GM12873 (cell line): ENCODE results near the gene EXOC6B.

Experiments
- TF ChIP-seq, protein P1 (sequence below): IDR thresholded peaks from 2 replicates; pipeline ENCODE4 v1.5.1; 2012; ENCODE audit warnings: low read depth, mild to moderate bottlenecking, moderate library complexity, low read length, control low read depth; ENCODE audit not compliant: insufficient read depth; ENCODE audit errors: missing control alignments

The EXOC6B gene

DNA sequence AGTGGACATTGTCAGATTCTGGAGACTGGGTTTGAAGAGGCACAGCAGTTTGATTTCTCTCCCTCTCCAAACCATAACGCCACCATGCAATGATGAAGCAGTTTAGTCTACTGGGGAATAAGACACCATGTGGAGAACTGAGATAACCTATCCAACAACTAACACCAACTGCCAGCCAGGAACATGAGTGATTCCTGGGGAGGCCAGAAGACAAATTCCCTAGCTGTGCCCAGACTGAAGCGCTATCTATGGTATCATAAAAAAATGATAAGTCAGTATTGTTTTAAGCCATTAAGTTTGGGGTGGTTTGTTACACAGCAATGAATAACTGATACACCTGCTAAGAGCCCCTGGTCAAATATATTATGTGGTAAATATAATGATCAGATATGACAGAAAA, 129.3 kb downstream of the EXOC6B start:
- TF ChIP-seq, protein P1, sequence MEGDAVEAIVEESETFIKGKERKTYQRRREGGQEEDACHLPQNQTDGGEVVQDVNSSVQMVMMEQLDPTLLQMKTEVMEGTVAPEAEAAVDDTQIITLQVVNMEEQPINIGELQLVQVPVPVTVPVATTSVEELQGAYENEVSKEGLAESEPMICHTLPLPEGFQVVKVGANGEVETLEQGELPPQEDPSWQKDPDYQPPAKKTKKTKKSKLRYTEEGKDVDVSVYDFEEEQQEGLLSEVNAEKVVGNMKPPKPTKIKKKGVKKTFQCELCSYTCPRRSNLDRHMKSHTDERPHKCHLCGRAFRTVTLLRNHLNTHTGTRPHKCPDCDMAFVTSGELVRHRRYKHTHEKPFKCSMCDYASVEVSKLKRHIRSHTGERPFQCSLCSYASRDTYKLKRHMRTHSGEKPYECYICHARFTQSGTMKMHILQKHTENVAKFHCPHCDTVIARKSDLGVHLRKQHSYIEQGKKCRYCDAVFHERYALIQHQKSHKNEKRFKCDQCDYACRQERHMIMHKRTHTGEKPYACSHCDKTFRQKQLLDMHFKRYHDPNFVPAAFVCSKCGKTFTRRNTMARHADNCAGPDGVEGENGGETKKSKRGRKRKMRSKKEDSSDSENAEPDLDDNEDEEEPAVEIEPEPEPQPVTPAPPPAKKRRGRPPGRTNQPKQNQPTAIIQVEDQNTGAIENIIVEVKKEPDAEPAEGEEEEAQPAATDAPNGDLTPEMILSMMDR: no peak

DNA sequence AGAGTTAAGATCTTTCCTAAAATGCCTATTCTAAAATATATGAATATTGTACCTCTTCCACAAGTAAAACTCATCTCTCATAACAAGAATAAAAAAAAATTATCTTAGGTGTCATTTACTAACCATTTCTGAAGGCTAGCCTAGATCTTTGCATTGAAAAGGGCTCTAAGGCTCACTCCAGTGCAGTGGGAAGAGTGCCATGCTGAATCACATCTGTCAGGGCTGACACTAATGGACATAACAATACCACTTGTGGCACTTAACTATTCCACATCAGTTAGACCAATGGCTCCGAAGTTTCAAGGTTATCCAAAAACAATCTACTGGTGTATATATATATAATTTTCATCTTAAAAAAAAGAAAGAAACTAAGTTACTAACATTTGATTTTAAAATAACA, 130.2 kb downstream of the EXOC6B start:
- TF ChIP-seq, protein P1: no peak

DNA sequence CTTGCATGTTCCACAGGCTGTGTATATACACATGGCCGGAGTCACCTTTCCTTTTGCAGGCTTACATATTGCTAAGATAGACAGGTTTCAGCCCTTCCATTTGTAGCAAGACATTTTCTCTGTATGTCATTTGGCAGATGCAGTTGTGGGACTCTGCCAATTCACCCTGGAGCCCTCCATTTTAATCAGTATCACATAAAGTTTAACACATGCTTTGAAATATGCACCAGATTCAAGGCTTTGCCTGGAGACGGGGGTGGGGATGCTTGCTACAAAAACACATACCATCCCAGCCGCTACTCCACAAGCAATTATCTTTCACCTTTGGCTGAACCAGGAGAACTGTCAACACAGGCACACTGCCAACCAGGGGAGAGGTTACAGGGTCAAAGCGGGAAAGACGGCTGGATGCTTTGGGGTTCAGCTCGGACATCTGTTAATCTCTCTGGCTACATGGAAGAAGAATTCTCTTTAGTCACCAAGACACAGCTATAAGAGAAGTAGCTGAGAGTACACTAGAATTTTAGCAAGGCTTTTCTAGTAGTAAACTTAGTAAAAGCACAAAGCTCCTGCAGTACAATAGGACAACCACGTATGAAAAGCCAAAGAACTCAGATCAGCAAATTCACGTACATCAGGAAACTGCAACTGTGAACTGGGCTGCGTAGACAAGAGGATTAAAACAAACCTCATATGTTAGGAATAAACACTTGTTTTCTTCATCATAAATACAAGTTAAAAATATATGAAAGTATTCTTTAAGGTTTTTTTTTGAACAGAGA, 130.9 kb downstream of the EXOC6B start:
- TF ChIP-seq, protein P1: no peak

DNA sequence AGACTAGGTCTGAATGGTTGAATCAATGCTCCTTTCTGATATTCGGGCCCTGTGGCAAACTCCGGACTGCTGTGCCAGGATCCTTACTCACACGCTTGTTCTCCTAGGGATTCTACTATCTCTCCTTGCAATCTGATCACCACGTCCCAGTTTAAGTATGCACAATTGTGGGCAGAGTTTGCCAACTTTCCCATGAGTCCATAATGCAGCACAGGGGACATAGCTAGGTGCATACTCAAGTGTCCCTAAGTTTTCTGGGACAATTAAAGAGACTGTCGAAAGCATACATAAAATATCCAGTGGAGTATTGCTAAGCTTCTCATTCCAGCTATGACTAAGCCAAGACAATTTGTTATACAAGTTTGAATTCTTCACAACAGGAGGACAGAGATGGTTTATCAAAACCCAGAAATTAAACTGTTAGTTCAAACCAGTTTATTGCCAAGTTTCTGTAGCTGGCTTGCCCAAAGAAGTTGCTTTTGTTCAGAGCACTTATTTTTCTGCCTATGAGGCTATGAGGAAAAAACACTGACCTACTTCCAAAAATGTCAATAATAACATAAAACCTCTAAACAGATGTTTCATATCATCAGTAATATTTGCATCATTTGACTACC, 136.1 kb downstream of the EXOC6B start:
- TF ChIP-seq, protein P1: no peak

DNA sequence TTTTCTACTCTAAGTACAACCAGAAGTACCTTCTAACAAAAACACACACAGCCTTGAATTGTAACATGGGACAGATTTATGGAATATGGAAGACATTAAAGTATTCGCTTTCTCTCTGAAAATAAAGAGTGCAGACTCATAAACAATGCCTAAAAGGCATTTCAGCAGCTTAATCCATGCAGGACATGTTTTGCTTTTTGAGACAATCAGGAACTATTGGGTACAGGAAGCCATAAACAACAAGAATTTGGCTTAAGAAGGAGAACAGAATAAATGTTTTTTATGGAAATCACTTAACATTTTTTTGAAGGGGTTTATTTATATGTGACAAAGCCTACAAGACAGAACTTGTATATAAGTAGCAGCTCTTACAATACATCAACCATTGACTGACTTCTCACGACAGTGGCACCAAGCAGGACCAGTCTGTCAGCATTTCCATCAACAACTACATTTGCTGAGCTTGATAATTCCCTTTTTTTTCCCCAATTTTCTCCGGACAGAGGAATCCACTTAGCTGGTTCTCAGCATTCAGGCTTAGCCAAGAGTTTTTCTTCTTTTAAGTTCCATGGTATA, 140.1 kb downstream of the EXOC6B start:
- TF ChIP-seq, protein P1: no peak

DNA sequence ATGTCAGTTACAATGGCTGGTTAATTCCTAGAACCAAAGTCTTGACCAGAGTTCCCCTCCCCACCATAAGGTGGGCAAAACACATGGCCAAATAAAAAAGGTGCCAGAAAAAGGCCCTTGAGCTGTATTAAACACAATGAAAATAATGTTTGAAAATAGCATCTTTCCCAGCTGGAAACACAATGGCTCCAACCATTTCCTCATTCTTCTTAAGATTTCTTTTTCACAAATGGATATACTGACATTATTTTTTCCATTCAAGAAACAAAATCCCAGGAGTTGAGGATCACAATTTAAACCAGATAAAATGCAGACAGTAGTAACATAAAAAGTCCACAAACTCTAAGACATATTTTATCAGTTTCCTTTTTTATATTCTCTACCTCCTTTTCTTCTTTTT, 143.8 kb downstream of the EXOC6B start:
- TF ChIP-seq, protein P1: no peak

DNA sequence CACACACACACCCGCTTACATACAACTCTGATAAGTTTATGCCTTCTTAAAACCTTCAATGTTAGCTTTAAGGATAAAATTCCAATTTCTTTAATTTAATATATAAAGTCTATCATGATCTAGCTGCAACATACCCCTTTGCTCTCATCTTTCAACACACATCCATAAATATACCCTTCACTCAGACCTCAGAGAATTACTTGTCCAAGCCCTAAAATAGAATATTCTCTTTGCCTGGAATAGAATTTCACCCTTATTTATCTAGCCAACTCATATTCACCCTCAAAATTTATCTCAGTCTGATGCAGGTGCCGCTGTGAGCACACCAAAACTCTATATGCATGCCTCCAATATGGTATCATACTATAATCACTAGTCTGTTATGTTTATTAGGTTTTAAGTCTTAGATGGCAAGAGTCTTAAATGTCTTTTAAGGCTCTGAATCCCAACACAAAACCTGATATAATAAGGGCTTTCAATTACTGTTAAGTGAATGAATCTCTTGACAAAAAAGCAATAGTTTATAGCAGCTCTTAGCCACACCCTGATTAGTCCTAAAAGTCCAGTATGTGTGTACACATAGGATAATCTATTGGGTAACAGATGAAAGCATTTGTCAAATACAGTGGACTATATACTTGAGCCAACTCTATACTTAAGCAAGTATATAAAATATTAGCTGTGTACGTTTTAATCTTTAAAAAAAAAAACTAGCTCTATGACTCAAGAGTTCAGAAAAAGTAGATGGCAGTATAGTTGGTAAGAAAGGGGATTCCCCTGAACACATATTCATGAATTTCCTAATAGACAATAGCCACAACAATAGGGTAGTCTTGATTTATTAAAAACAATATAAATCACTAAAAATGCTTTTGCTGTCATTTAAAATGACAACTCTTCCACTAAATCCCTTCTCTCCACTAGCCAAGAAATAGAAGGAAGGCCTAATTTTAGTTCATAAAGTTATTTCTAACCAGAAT, 144.5 kb downstream of the EXOC6B start:
- TF ChIP-seq, protein P1: no peak
